H1 (cell line): ENCODE data around the gene KATNIP. TPM values are rescaled to one million over a fixed set of nuclear protein-coding genes. Genes with fewer than 3 reads are reported as not detected.

Source experiments
- ASH2L ChIP-seq: fragments of 200-600, 300-600 bp; sonication (generic); IDR thresholded peaks from one replicate; pipeline ENCODE4 v1.7.1; 2017; ENCODE audit warnings: low read length
- ATF2 ChIP-seq: IDR thresholded peaks from 2 replicates; pipeline ENCODE4 v1.6.1; 2012; ENCODE audit warnings: low read length, inconsistent platforms
- BCL11A ChIP-seq, 2 experiments: IDR thresholded peaks; one replicate each; pipeline ENCODE4 v1.6.1; 2011; ENCODE audit warnings: low read depth in 2 of 2, low read length in 2 of 2, mild to moderate bottlenecking in 2 of 2
- BRCA1 ChIP-seq: IDR thresholded peaks from 2 replicates; pipeline ENCODE4 v1.6.1; 2012; ENCODE audit warnings: low read depth, low read length, improper control_type of control experiment
- CBX8 ChIP-seq: fragments of 300-800, 300-1000 bp; sonication (generic); IDR thresholded peaks from 2 replicates; pipeline ENCODE4 v1.7.1; 2016; ENCODE audit warnings: low read depth, low read length, borderline replicate concordance
- CTBP2 ChIP-seq: IDR thresholded peaks from 2 replicates; pipeline ENCODE4 v1.7.0; 2011; ENCODE audit warnings: borderline replicate concordance, mild to moderate bottlenecking, moderate library complexity, mixed read lengths, low read length; ENCODE audit not compliant: insufficient read depth, insufficient read length
- CTCF ChIP-seq, 3 experiments: IDR thresholded peaks; 1 replicate in 2 of 3; 2 replicates in 1 of 3; pipeline versions ENCODE4 v1.5.1 to v1.6.1; 2011; ENCODE audit warnings: low read length in 3 of 3, mild to moderate bottlenecking in 3 of 3, inconsistent platforms in 2 of 3, low read depth in 1 of 3, moderate library complexity in 1 of 3; ENCODE audit not compliant: insufficient read depth in 1 of 3; ENCODE audit errors: control extremely low read depth in 1 of 3
- EP300 ChIP-seq, 2 experiments: IDR thresholded peaks; 1 replicate in 1 of 2; 2 replicates in 1 of 2; pipeline ENCODE4 v1.6.1; 2011 to 2012; ENCODE audit warnings: low read depth in 2 of 2, low read length in 2 of 2, mild to moderate bottlenecking in 2 of 2, borderline replicate concordance in 1 of 2, inconsistent platforms in 1 of 2, moderate library complexity in 1 of 2
- JUN ChIP-seq: IDR thresholded peaks from 2 replicates; pipeline ENCODE4 v1.6.1; 2011; ENCODE audit warnings: low read depth, mild to moderate bottlenecking, improper control_type of control experiment, low read length
- KDM1A ChIP-seq: fragments of 200-600, 300-600 bp; sonication (generic); IDR thresholded peaks from 2 replicates; pipeline ENCODE4 v1.7.1; 2016; ENCODE audit warnings: mild to moderate bottlenecking, low read length, borderline replicate concordance
- POU5F1 ChIP-seq: IDR thresholded peaks from 2 replicates; pipeline ENCODE4 v1.6.1; 2011; ENCODE audit warnings: low read depth, mild to moderate bottlenecking, low read length, moderate library complexity
- RFX5 ChIP-seq: IDR thresholded peaks from 2 replicates; pipeline ENCODE4 v1.6.1; 2011; ENCODE audit warnings: low read depth, low read length, improper control_type of control experiment, borderline replicate concordance
- RNF2 ChIP-seq: fragments of 200-900, 300-1000 bp; sonication (generic); IDR thresholded peaks from 2 replicates; pipeline ENCODE4 v1.7.1; 2016; ENCODE audit warnings: borderline replicate concordance, low read depth, mild to moderate bottlenecking, antibody characterized with exemption, low read length; ENCODE audit not compliant: poor library complexity, severe bottlenecking; ENCODE audit errors: missing control alignments
- SAP30 ChIP-seq: fragments of 300-600 bp; sonication (generic); IDR thresholded peaks from 2 replicates; pipeline ENCODE4 v1.7.1; 2012; ENCODE audit warnings: low read length, moderate library complexity, mild to moderate bottlenecking, inconsistent platforms; ENCODE audit not compliant: insufficient read depth, insufficient replicate concordance
- SIX5 ChIP-seq: IDR thresholded peaks from 2 replicates; pipeline ENCODE4 v1.6.1; 2011; ENCODE audit warnings: mild to moderate bottlenecking, low read depth, low read length
- SP1 ChIP-seq: IDR thresholded peaks from 2 replicates; pipeline ENCODE4 v1.6.1; 2011; ENCODE audit warnings: low read depth, low read length
- SP4 ChIP-seq: IDR thresholded peaks from 2 replicates; pipeline ENCODE4 v1.6.1; 2012; ENCODE audit warnings: low read length, inconsistent platforms
- TBP ChIP-seq: IDR thresholded peaks from 2 replicates; pipeline ENCODE4 v1.6.1; 2011; ENCODE audit warnings: low read depth, low read length, improper control_type of control experiment
- TEAD4 ChIP-seq: IDR thresholded peaks from 2 replicates; pipeline ENCODE4 v1.6.1; 2012; ENCODE audit warnings: low read depth, low read length, inconsistent platforms, mixed read lengths
- polyA plus RNA-seq, 7 experiments: library from polyadenylated mRNA; depleted of rRNA in 3 of 7; stranded (reverse) in 5 of 7; unstranded in 2 of 7; fragments of >200 nt in 5 of 7; fragments of 200-250 nt in 2 of 7; gene quantifications; 1 replicate in 5 of 7; 2 replicates in 1 of 7; 4 replicates in 1 of 7; pipeline versions ENCODE4 v1.2.1 to v1.2.3, GENCODE V29; 2011 to 2013; ENCODE audit warnings: missing spikeins in 2 of 7, mixed read lengths in 2 of 7
- total RNA-seq: library from RNA; stranded (reverse); fragmentation: NEBNext Ultra II Directional; extraction: Animal tissue kit (Norgen Biotek cat#: 25700); gene quantifications from 2 replicates; pipeline ENCODE4 v1.2.1, GENCODE V29; 2021

KATNIP gene
- total and polyA plus RNA-seq, 2 of the 8 experiments (the other 6 are each of a cell fraction or from before 2014, with no cell fraction given): 7.9 to 20.0 TPM

GRCh38 chr16:27549746-27550581, at the start of gene KATNIP, which contains the start of gene GTF3C1 (continued):
- TF ChIP-seq RNF2 (no peak), JUN (peak; percentile 70; the same call in 1 of the 2 replicates), KDM1A (no peak), POU5F1 (no peak), EP300 (IDR thresholded peaks at IDR 0.05; ENCODE audit: borderline replicate concordance in 1 of 2, low read depth in 2 of 2, low read length in 2 of 2) (no peak), SIX5 (no peak), BRCA1 (no peak), BCL11A (IDR thresholded peaks at IDR 0.05; ENCODE audit: low read depth in 2 of 2, low read length in 2 of 2) (no peak), ASH2L (peak; percentile 60), CTBP2 (no peak), CBX8 (no peak), TBP (peak; percentile 68), CTCF (IDR thresholded peaks at IDR 0.05; ENCODE audit: control extremely low read depth in 1 of 3, insufficient read depth in 1 of 3, low read depth in 1 of 3, low read length in 3 of 3) (no peak), SAP30 (no peak), SP1 (peak; percentile 75; the same call in 1 of the 2 replicates), TEAD4 (no peak), SP4 (peak; percentile 23; the same call in 1 of the 2 replicates), RFX5 (no peak), ATF2 (no peak)
